GM06990 (cell line): ENCODE measurements around the gene SLC27A2.

Source experiments
- DNase-seq: peaks from one replicate; pipeline ENCODE4 v3.0.0-alpha.2; 2011; ENCODE audit not compliant: insufficient read length; ENCODE audit errors: extremely low read depth
- H3K27me3 ChIP-seq: replicated peaks from 2 replicates; pipeline ENCODE4 v1.6.0; 2011; ENCODE audit warnings: low read length; ENCODE audit not compliant: control insufficient read depth, insufficient read depth
- H3K36me3 ChIP-seq: 2 replicates; pipeline ENCODE4 v1.5.1; 2011; ENCODE audit warnings: low read length; ENCODE audit not compliant: control insufficient read depth, insufficient read depth
- H3K4me3 ChIP-seq: replicated peaks from 2 replicates; pipeline ENCODE4 v1.5.1; 2011; ENCODE audit warnings: low read depth, mild to moderate bottlenecking, control low read depth, low read length
- TF ChIP-seq, protein P1 (sequence below): IDR thresholded peaks from 2 replicates; pipeline ENCODE4 v1.5.1; 2011; ENCODE audit warnings: low read length, control low read depth, mild to moderate bottlenecking, inconsistent platforms; ENCODE audit not compliant: insufficient read depth, poor library complexity, severe bottlenecking

The SLC27A2 gene

DNA sequence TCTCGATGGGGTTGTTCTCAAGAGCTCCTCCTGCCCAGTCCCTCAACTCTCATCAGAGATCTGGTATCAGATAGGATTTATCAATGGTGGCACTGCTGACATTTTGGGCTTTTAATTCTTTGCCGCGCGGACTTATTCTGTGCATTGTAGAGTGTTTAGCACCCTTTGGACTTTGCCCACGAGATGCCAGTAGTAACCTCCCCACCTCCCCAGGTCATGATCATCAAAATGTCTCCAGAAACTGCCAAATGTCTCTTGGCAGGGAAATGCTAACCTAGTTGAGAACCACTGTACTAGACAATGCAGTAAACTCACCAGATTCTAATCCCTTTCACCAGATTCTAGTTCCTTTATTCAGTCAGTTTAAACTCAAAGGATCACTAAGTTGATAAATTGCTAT, 24.0 kb downstream of the SLC27A2 start:
- no peaks in the 10 kb centered on the region for H3K36me3 ChIP-seq
- H3K4me3 ChIP-seq, result no peak overlapping the region
- no peak for DNase-seq
- H3K27me3 ChIP-seq, result no peaks in the 10 kb centered on the region
- TF ChIP-seq, protein P1, sequence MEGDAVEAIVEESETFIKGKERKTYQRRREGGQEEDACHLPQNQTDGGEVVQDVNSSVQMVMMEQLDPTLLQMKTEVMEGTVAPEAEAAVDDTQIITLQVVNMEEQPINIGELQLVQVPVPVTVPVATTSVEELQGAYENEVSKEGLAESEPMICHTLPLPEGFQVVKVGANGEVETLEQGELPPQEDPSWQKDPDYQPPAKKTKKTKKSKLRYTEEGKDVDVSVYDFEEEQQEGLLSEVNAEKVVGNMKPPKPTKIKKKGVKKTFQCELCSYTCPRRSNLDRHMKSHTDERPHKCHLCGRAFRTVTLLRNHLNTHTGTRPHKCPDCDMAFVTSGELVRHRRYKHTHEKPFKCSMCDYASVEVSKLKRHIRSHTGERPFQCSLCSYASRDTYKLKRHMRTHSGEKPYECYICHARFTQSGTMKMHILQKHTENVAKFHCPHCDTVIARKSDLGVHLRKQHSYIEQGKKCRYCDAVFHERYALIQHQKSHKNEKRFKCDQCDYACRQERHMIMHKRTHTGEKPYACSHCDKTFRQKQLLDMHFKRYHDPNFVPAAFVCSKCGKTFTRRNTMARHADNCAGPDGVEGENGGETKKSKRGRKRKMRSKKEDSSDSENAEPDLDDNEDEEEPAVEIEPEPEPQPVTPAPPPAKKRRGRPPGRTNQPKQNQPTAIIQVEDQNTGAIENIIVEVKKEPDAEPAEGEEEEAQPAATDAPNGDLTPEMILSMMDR, result no peak

DNA sequence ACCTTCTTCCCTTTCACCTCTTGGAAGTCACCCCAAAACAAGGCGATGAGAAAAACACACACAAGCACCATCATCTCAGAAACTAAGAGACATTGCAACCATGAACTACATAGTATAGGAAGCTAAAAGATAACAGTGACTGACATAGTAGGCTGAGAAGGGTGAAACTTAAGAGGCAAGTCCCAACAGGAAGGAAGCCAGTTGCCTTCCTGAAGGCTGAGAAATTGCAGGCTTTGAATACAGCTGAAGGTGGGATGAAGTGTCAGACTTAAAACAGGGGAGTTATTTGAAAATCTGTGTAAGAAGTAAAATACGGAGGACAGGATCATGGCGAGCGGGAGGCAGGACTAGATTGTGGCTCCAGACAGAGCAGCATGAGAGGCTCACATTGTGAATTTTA, 27.8 kb downstream of the SLC27A2 start:
- TF ChIP-seq, protein P1, result no peak
- Histone ChIP-seq H3K4me3 (no peak overlapping the region), H3K36me3 (no peaks in the 10 kb centered on the region), H3K27me3 (no peaks in the 10 kb centered on the region)
- DNase-seq, result no peak

DNA sequence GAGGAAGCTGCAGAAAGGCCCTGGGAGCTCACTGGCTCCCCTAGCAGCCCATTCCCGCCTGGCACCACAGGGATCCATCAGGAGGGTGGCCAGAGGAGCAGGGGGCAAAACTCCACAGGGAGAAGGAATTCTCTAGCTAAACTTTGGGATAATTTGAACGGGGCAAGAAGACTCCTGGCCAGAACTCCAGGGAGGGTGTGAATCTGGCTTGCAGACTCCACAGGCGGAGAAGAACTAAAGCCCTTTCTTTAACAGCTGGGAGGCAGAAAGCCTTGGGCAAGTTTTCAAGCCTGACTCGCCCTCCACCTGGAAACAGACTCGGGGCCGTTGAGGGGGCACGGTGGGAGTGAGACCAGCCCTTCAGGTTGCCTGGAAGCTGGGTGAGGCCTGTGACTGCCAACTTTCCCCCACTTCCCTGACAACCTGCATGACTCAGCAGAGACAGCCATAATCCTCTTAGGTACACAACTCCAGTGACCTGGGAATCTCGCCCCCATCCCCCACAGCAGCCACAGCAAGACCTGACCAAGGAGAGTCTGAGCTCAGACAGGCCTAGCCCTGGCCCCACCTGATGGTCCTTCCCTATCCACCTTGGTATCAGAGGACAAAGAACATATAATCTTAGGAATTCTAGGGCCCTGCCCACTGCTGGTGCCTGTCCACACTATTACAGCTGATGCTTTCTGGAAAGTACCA, 28.6 kb downstream of the SLC27A2 start:
- H3K36me3 ChIP-seq, result no peaks in the 10 kb centered on the region
- DNase-seq, result no peak
- no peak overlapping the region for H3K4me3 ChIP-seq
- TF ChIP-seq, protein P1, result no peak
- H3K27me3 ChIP-seq, result no peaks in the 10 kb centered on the region

DNA sequence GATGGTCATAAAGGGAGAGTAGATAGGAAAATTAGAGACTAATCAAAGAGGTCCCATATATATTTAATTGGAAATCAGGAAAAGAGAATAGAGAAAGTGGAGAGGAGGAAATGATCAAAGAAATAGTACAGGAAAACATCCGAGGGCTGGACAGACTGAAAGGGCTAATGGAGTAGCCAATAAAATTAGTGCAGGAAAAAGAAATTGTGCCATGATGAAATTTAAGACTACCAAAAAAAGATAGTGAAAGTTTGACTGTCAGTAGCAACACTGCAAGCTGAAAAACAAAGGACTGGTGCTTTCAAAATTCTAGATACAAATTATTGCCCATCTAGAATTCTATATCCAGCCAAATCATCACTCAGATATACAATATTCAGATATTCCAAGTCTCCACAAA, 36.3 kb downstream of the SLC27A2 start:
- TF ChIP-seq, protein P1, result no peak
- no peak for DNase-seq
- Histone ChIP-seq H3K36me3 (no peaks in the 10 kb centered on the region), H3K27me3 (no peaks in the 10 kb centered on the region), H3K4me3 (no peak overlapping the region)

DNA sequence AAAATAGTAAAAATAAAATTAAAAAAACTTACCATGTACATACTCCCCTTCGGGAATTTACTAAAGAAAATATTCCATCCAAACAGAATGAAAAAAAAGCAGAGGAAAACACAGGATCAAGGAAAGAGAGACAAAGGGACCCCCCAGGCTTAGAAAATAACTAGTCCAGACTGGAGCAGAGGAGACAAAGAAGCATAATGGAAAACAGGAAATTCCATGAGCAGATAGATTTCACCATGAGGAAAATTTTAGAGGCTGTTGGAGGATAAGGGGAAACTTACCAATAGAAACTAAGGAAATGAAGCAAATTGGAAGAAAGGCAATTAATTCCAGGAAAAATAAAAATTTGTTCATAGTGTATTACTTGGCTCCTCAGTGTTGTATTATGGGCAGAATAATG, 36.7 kb downstream of the SLC27A2 start:
- DNase-seq, result no peak
- TF ChIP-seq, protein P1, result no peak
- Histone ChIP-seq H3K4me3 (no peak overlapping the region), H3K27me3 (no peaks in the 10 kb centered on the region), H3K36me3 (no peaks in the 10 kb centered on the region)

DNA sequence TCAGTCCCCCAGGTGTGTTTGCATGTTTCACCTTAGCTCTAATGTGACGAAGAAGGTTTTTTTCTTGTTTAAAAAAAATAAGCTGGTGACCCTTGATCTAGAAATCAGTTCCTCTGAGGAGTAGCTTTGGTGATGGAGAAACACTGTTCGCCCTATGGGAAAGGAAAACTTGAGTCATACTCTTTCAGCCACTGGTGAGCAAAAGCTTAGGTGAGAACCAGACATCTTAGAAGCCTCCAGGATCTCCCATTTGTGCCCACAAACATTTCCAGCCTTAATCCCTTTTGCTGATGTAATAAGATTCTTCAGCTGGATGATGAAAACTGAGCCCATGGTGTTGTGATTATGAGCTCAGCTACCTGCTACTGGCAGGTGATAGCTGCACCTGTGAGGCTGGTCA, 37.8 kb downstream of the SLC27A2 start:
- DNase-seq, result no peak
- Histone ChIP-seq H3K4me3 (no peak overlapping the region), H3K27me3 (no peaks in the 10 kb centered on the region), H3K36me3 (no peaks in the 10 kb centered on the region)
- TF ChIP-seq, protein P1, result no peak
